Neutrophil (primary cell): ENCODE measurements around the gene MDM2.
A peak's percentile ranks its signal among the peaks of the same experiment; 100 is the strongest.
"Not testable (repeated sequence)": the region's sequence is repeated elsewhere in the genome, so short reads cannot be mapped to it uniquely, and the experiment has no call there.

ENCODE experiments used
- H3K27ac ChIP-seq: fragments of 200-600 bp; sonication (generic); 2 replicates; pipeline ENCODE4 v1.5.1; 2016; ENCODE audit warnings: mild to moderate bottlenecking, moderate library complexity
- H3K27me3 ChIP-seq: fragments of 200-600 bp; sonication (generic); 2 replicates; pipeline ENCODE4 v1.6.0; 2016; ENCODE audit warnings: mild to moderate bottlenecking
- H3K36me3 ChIP-seq: fragments of 200-600 bp; sonication (generic); 2 replicates; pipeline ENCODE4 v1.5.1; 2017
- H3K4me1 ChIP-seq, 2 experiments: fragments of 200-600 bp in 1 of 2; sonication (generic) in 1 of 2; 1 replicate in 1 of 2; 2 replicates in 1 of 2; pipeline versions ENCODE4 v1.5.1 to v1.6.1; 2013 to 2016; ENCODE audit warnings: low read depth in 1 of 2, low read length in 1 of 2, mild to moderate bottlenecking in 1 of 2, moderate library complexity in 1 of 2; ENCODE audit not compliant: control insufficient read depth in 1 of 2, insufficient read depth in 1 of 2
- H3K4me3 ChIP-seq, 2 experiments: fragments of 200-600 bp in 1 of 2; sonication (generic) in 1 of 2; 1 replicate in 1 of 2; 2 replicates in 1 of 2; pipeline ENCODE4 v1.5.1; 2013 to 2016; ENCODE audit warnings: low read depth in 1 of 2, low read length in 1 of 2, mild to moderate bottlenecking in 1 of 2, moderate library complexity in 1 of 2
- H3K9me3 ChIP-seq: fragments of 200-600 bp; sonication (generic); 2 replicates; pipeline ENCODE4 v1.5.1; 2016
- CTCF ChIP-seq: fragments of 200-600 bp; sonication (generic); IDR thresholded peaks from 2 replicates; pipeline ENCODE4 v1.5.1; 2016; ENCODE audit warnings: antibody characterized with exemption

Gene MDM2

GRCh38 chr12:68815232-68815927 lies 7.4 kb downstream of the MDM2 start:
- Histone ChIP-seq H3K27me3 (no peaks in the 10 kb centered on the region), H3K9me3 (no peaks in the 10 kb centered on the region), H3K36me3 (peaks cover 84% of the 10 kb centered on the region), H3K27ac (peak overlapping the region; percentile 43), H3K4me1 (peaks cover 0 to 3% of the 10 kb centered on the region in 2 experiments), H3K4me3 (no peak overlapping the region)
- TF ChIP-seq CTCF = no peak

GRCh38 chr12:68815928-68816800 lies 8.2 kb downstream of the MDM2 start:
- Histone ChIP-seq H3K27ac (peak overlapping the region; percentile 41), H3K9me3 (no peaks in the 10 kb centered on the region), H3K4me3 (no peak overlapping the region), H3K36me3 (peaks cover 85% of the 10 kb centered on the region), H3K4me1 (peaks cover 0 to 3% of the 10 kb centered on the region in 2 experiments), H3K27me3 (no peaks in the 10 kb centered on the region)
- no peak for TF ChIP-seq CTCF

GRCh38 chr12:68819481-68819880 lies 11.5 kb downstream of the MDM2 start:
- H3K4me3 ChIP-seq, H3K27me3 ChIP-seq, H3K9me3 ChIP-seq, H3K4me1 ChIP-seq: not testable (repeated sequence)
- peaks cover 85% of the 10 kb centered on the region for H3K36me3 ChIP-seq
- peak overlapping the region; percentile 25 for H3K27ac ChIP-seq

GRCh38 chr12:68821357-68822188 lies 13.6 kb downstream of the MDM2 start:
- no peak overlapping the region for H3K4me3 ChIP-seq
- H3K9me3 ChIP-seq = no peaks in the 10 kb centered on the region
- no peaks in the 10 kb centered on the region for H3K27me3 ChIP-seq
- no peaks in the 10 kb centered on the region for H3K4me1 ChIP-seq
- peaks cover 90% of the 10 kb centered on the region for H3K36me3 ChIP-seq
- peak overlapping the region; percentile 45 for H3K27ac ChIP-seq
- TF ChIP-seq CTCF = no peak

- H3K4me1 ChIP-seq = no peaks in the 10 kb centered on the region
- no peaks in the 10 kb centered on the region for H3K9me3 ChIP-seq
- no peak overlapping the region for H3K4me3 ChIP-seq
- TF ChIP-seq CTCF = no peak
- no peaks in the 10 kb centered on the region for H3K27me3 ChIP-seq
- H3K27ac ChIP-seq = no peak overlapping the region
- H3K36me3 ChIP-seq = peaks cover 92% of the 10 kb centered on the region
These were observed 15.7 kb downstream of the MDM2 start for GRCh38 chr12:68823696-68824095.
